HG02798 (cell line): ENCODE data around the gene FIBCD1.

Experiments
- ATAC-seq: cut with Tn5 transposase; IDR thresholded peaks from one replicate; pipeline ENCODE4 v1.9.1; 2021; ENCODE audit warnings: mild to moderate bottlenecking; ENCODE audit not compliant: unreplicated experiment, poor library complexity

FIBCD1 gene

GRCh38 chr9:130925050-130925678 is 13.9 kb downstream of the FIBCD1 start:
- ATAC-seq = no peak

- no peak for ATAC-seq
Observed at GRCh38 chr9:130924448-130924788, 14.6 kb downstream of the FIBCD1 start.

- no peak for ATAC-seq
Observed at GRCh38 chr9:130923611-130924447, 15.2 kb downstream of the FIBCD1 start.

GRCh38 chr9:130922893-130923610 is 16.0 kb downstream of the FIBCD1 start:
- ATAC-seq = no peak

- no peak for ATAC-seq
Observed at GRCh38 chr9:130921989-130922892, 16.8 kb downstream of the FIBCD1 start.

GRCh38 chr9:130921300-130921988 is 17.6 kb downstream of the FIBCD1 start:
- no peak for ATAC-seq

- ATAC-seq = no peak
Observed at GRCh38 chr9:130920762-130921299, 18.2 kb downstream of the FIBCD1 start.

- ATAC-seq = no peak
Observed at GRCh38 chr9:130920233-130920632, 18.8 kb downstream of the FIBCD1 start.

- ATAC-seq = no peak
Observed at GRCh38 chr9:130919559-130920145, 19.4 kb downstream of the FIBCD1 start.

GRCh38 chr9:130918826-130919558 is 20.1 kb downstream of the FIBCD1 start:
- no peak for ATAC-seq

- no peak for ATAC-seq
Observed at GRCh38 chr9:130918101-130918825, 20.8 kb downstream of the FIBCD1 start.

- no peak for ATAC-seq
Observed at GRCh38 chr9:130917168-130917960, 21.7 kb downstream of the FIBCD1 start.

- ATAC-seq = no peak
Observed at GRCh38 chr9:130915096-130915447, 24.0 kb downstream of the FIBCD1 start.

GRCh38 chr9:130914417-130915095 is 24.5 kb downstream of the FIBCD1 start:
- ATAC-seq = no peak

GRCh38 chr9:130913599-130914416 is 25.2 kb downstream of the FIBCD1 start:
- ATAC-seq = no peak
